GM19025 (cell line): ENCODE measurements around the gene ZNF69.
"Not testable (repeated sequence)": the region's sequence is repeated elsewhere in the genome, so short reads cannot be mapped to it uniquely, and the experiment has no call there.

Source experiments
- ATAC-seq: cut with Tn5 transposase; IDR thresholded peaks from one replicate; pipeline ENCODE4 v1.9.1; 2021; ENCODE audit warnings: mild to moderate bottlenecking, low read depth, moderate library complexity; ENCODE audit not compliant: unreplicated experiment

Gene ZNF69

GRCh38 chr19:11890634-11891033 is 3.1 kb downstream of the ZNF69 start:
- no peak for ATAC-seq

GRCh38 chr19:11894851-11895250 is 7.3 kb downstream of the ZNF69 start:
- ATAC-seq: no peak

DNA sequence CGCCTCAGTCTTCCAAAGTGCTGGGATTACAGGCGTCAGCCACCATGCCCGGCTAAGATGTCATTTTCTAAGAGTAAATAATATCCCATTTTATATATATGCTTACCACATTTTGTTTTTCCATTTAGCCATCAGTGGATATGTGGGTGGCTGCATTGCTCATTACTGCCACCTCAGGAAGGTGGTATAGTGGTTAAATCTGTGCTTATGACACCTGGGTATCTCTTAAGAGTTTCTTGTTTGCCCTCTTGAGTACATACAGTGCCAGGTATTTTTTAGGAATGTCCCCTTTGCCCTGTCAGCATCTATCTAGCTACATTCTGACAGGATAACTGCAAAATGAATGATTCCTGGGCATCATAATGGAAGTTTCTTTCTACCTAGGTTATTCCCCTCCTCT is 14.6 kb downstream of the ZNF69 start:
- ATAC-seq: no peak

DNA sequence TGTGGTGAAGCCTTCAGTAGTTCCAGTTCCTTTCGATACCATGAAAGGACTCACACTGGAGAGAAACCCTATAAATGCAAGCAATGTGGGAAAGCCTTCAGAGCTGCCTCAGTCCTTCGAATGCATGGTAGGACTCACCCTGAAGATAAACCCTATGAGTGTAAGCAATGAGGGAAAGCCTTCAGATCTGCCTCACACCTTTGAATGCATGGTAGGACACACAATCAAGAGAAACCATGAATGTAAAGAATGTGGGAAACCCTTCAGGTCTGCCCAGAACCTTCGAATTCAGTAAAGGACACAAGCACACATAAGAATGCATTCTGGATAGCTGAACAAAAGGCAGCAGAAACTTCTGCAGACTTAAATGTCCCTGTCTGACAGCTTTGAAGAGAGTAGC is 18.3 kb downstream of the ZNF69 start:
- ATAC-seq: no peak

DNA sequence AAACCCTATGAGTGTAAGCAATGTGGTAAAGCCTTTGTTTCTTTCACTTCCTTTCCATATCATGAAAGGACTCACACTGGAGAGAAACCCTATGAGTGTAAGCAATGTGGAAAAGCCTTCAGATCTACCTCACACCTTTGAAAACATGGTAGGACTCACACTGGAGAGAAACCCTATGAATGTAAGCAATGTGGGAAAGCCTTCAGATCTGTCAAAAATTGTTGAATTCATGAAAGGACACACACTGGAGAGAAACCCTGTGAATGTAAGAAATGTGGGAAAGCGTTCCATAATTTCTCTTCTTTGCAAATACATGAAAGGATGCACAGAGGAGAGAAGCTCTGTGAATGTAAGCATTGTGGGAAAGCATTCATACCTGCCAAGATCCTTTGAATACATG is 24.4 kb downstream of the ZNF69 start:
- ATAC-seq: not testable (repeated sequence)

GRCh38 chr19:11914417-11915051 is 27.0 kb downstream of the ZNF69 start:
- ATAC-seq: not testable (repeated sequence)

DNA sequence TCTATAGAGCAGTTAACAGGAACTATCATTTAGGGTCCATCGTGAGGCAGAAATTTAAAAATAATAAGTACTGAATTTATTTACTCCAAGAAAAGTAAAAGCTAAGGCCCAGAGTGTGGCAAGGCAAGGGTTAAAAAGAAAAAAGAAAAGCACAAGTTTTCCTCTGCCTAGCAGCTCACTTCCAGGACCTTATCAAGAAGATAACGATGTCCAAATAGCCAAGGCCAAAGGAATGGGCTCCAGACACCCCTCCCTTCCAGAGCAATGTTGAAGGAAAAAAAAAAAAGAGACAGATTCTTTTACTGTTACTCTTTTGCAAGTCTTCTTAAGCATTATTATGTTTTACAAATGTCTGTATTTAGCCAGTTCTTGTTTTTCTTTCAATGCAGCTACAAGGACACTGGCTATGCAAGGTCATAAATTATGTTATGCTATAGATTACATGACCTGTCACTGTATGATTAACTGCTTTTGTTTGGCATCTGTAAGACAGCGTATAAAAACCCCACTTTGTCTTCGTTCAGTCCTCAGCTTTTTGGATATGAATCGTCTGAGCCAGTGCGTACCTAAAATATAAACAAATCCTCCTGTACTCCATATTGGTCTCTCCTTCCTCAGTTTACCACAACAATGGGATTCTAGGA is 34.4 kb downstream of the ZNF69 start:
- no peak for ATAC-seq

GRCh38 chr19:11924886-11925650 is 37.5 kb downstream of the ZNF69 start, which contains the start of gene ZNF700:
ZNF700 (plus strand) TSS chr19:11925107; CDS start chr19:11925211, 104 bp downstream.
- ATAC-seq: peak; percentile 82

DNA sequence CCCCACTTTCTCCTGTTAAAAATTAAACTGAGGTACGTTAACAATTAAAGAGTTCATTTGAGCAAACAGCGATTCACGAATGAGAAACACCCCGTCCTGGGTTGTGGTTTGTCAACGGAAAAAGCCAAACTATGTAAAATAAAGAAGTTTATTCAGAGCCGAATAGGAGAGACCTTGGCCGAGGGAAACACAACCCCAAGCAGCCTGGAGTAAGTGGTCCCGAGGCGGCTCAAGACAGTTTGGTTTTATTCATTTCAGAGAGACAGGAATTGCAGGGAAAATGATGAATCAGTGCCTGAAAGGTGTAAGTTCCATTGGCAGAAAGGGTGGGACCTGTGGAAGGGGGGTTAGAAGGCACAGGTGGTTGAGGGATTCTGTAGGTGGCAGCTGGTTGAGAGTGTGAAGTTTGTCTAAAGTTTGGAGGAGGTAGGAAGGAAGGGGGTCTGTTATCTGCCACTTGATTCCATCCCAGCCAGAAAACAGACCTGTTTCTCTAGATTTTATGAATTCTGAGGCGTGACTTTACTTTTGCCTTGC is 38.1 kb downstream of the ZNF69 start:
- not testable (repeated sequence) for ATAC-seq

GRCh38 chr19:11927227-11927626 is 39.6 kb downstream of the ZNF69 start:
- no peak for ATAC-seq

GRCh38 chr19:11931051-11931450 is 43.5 kb downstream of the ZNF69 start:
- no peak for ATAC-seq

DNA sequence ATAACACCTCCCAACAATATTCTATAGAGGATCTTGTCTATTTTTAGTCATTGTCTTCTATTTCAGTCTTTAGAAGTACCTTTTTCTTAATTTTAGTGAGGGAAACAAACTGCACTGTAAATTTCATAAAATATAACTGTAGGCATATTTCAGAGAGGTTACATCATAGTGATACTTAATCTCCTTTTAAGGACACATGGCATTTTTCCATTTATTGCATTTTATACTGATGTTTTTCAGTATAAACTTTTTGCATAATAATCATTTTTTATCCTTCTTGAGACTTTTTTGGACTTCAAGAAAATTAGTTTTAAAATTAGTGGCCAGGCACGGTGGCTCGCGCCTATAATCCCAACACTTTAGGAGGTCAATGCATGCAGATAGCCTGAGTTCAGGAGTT is 43.9 kb downstream of the ZNF69 start:
- no peak for ATAC-seq

DNA sequence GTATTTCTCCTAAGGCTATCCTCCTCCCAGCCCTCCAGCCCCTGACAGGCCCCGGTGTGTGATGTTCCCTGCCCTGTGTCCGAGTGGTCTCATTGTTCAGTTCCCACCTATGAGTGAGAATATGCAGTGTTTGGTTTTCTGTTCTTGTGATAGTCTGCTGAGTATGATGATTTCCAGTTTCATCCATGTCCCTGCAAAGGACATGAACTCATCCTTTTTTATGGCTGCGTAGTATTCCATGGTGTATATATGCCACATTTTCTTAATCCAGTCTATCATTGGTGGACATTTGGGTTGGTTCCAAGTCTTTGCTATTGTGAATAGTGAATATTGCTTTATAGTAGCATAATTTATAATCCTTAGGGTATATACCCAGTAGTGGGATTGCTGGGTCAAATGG is 48.2 kb downstream of the ZNF69 start:
- not testable (repeated sequence) for ATAC-seq

DNA sequence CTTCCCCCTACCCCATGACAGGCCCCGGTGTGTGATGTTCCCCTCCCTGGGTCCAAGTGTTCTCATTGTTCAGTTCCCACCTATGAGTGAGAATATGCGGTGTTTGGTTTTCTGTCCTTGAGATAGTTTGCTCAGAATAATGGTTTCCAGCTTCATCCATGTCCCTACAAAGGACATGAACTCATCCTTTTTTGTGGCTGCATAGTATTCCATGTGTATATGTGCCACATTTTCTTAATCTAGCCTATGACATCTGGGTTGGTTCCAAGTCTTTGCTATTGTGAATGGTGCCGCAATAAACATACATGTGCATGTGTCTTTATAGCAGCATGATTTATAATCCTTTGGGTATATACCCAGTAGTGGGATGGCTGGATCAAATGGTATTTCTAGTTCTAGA is 50.8 kb downstream of the ZNF69 start:
- ATAC-seq: not testable (repeated sequence)

DNA sequence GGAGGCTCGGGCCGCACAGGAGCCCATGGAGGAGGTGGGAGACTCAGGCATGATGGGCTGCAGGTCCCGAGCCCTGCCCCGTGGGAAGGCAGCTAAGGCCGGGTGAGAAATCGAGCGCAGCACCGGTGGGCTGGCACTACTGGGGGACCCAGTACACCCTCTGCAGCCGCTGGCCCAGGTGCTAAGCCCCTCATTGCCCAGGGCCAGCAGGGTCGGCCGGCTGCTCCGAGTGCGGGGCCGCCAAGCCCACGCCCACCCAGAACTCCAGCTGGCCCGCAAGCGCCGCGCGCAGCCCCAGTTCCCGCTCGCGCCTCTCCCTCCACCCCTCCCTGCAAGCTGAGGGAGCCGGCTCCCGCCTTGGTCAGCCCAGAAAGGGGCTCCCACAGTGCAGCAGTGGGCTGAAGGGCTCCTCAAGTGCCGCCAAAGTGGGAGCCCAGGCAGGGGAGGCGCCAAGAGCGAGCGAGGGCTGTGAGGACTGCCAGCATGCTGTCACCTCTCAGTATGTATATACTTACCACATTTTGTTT is 53.8 kb downstream of the ZNF69 start:
- not testable (repeated sequence) for ATAC-seq

DNA sequence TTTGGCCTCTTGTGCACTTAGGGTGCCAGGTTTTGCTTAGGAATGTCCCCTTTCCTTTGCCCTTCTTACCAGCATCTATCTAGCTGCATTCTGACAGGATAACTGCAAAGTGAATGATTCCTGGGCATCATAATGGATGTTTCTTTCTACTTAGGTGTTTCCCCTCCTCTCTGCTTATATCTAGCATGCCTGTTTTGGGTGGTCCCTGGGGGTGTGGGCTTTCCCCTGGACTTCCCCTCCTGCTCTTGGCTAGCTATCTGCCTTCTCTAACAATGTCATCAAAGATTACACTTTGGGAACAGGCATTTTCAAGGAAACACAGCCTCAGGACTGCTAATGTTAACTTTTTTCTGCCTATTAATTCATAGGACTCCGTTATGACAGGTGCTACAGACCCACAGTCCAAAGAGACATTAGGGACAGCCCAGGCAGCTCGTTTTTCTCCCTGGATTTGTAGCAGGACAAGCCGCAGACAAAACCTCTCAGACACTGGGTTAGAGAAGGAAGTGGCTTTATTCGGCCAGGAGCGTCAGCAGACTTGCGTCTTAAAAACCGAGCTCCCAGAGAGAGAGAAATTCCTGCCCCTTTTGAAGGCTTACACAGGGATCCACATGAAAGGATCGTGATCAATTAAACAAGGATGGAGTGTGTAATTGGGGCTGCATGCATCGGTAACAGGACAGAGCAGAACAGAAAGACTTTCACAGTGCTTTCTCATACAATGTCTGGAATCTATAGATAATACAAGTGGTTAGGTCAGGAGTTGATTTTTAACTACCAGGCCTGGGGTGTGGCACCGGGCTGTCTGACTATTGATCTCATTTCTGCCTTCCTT is 54.6 kb downstream of the ZNF69 start:
- ATAC-seq: no peak

GRCh38 chr19:11942843-11943108 is 55.2 kb downstream of the ZNF69 start:
- ATAC-seq: no peak

DNA sequence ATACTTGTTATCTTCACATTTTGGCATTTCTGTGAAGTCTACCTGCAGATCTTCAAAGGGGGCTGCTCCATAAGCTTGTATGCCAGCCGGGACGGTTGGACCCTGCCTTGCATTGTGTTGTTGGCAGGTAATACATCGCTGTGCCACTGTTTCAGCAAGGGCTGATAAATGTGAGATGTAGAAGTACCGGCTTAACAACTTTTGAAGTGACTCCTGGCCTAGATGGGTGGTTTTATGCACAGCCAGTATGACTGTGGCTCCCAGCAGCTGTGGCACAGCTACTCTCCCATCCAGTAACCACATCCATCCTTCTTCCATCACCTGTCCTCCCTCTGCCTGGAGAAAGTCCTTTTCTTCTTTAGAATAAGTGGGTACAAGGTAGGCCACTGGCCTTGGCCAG is 57.1 kb downstream of the ZNF69 start:
- ATAC-seq: no peak

DNA sequence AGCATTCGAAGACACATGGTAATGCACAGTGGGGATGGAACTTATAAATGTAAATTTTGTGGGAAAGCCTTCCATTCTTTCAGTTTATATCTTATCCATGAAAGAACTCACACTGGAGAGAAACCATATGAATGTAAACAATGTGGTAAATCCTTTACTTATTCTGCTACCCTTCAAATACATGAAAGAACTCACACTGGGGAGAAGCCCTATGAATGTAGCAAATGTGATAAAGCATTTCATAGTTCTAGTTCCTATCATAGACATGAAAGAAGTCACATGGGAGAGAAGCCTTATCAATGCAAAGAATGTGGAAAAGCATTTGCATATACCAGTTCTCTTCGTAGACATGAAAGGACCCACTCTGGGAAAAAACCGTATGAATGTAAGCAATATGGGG is 61.1 kb downstream of the ZNF69 start:
- no peak for ATAC-seq

DNA sequence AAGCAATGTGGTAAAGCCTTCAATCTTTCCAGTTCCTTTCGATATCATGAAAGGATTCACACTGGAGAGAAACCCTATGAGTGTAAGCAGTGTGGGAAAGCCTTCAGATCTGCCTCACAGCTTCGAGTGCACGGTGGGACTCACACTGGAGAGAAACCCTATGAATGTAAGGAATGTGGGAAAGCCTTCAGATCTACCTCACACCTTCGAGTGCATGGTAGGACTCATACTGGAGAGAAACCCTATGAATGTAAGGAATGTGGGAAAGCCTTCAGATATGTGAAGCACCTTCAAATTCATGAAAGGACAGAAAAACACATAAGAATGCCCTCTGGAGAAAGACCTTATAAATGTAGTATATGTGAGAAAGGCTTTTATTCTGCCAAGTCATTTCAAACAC is 61.6 kb downstream of the ZNF69 start:
- ATAC-seq: no peak
